H9 (cell line): ENCODE data around the gene UBAC2. TPM values are rescaled to one million over a fixed set of nuclear protein-coding genes. Genes with fewer than 3 reads are reported as not detected.

Source experiments
- DNase-seq: peaks from one replicate; pipeline ENCODE4 v3.0.0-alpha.2; 2017
- H2AFZ ChIP-seq: one replicate; pipeline ENCODE4 v1.6.1; 2013; ENCODE audit warnings: mild to moderate bottlenecking, low read length, control low read depth, moderate library complexity
- H2AK5ac ChIP-seq: 2 replicates; pipeline ENCODE4 v1.6.1; 2013; ENCODE audit warnings: low read length, control low read depth, mixed read lengths; ENCODE audit not compliant: insufficient read length
- H2BK120ac ChIP-seq: one replicate; pipeline ENCODE4 v1.6.1; 2013; ENCODE audit warnings: low read depth, mild to moderate bottlenecking, low read length, control low read depth, inconsistent platforms; ENCODE audit not compliant: poor library complexity, severe bottlenecking
- H2BK12ac ChIP-seq: 2 replicates; pipeline ENCODE4 v1.6.1; 2013; ENCODE audit warnings: low read length, control low read depth, mixed read lengths, low read depth; ENCODE audit not compliant: insufficient read length
- H2BK15ac ChIP-seq: 2 replicates; pipeline ENCODE4 v1.6.1; 2013; ENCODE audit warnings: low read depth, low read length, control low read depth
- H2BK20ac ChIP-seq: one replicate; pipeline ENCODE4 v1.6.1; 2013; ENCODE audit warnings: low read depth, mild to moderate bottlenecking, low read length, control low read depth, inconsistent platforms; ENCODE audit not compliant: poor library complexity, severe bottlenecking
- H2BK5ac ChIP-seq: 2 replicates; pipeline ENCODE4 v1.6.1; 2013; ENCODE audit warnings: low read length, control low read depth, mixed read lengths; ENCODE audit not compliant: insufficient read length
- H3K14ac ChIP-seq: 2 replicates; pipeline ENCODE4 v1.6.1; 2013; ENCODE audit warnings: low read length, control low read depth; ENCODE audit not compliant: insufficient read depth
- H3K18ac ChIP-seq: 2 replicates; pipeline ENCODE4 v1.6.1; 2013; ENCODE audit warnings: low read depth, mild to moderate bottlenecking, mixed read lengths, low read length, control low read depth; ENCODE audit not compliant: insufficient read length
- H3K23ac ChIP-seq: 2 replicates; pipeline ENCODE4 v1.6.1; 2013; ENCODE audit warnings: low read length, control low read depth, mixed read lengths, low read depth; ENCODE audit not compliant: insufficient read length
- H3K23me2 ChIP-seq: 2 replicates; pipeline ENCODE4 v1.6.1; 2013; ENCODE audit warnings: low read depth, mild to moderate bottlenecking, mixed read lengths, low read length, control low read depth; ENCODE audit not compliant: insufficient read length, poor library complexity, severe bottlenecking
- H3K27ac ChIP-seq: 2 replicates; pipeline ENCODE4 v1.5.1; 2013; ENCODE audit warnings: low read length, control low read depth, mixed read lengths, low read depth; ENCODE audit not compliant: insufficient read length
- H3K27me3 ChIP-seq: 2 replicates; pipeline ENCODE4 v1.6.1; 2013; ENCODE audit warnings: low read length, control low read depth, inconsistent platforms; ENCODE audit not compliant: insufficient read depth
- H3K4ac ChIP-seq: 2 replicates; pipeline ENCODE4 v1.6.1; 2013; ENCODE audit warnings: low read depth, mild to moderate bottlenecking, control low read depth, inconsistent platforms, low read length, moderate library complexity
- H3K4me1 ChIP-seq: 2 replicates; pipeline ENCODE4 v1.6.1; 2013; ENCODE audit warnings: low read length, control low read depth, inconsistent platforms; ENCODE audit not compliant: insufficient read depth
- H3K4me2 ChIP-seq: 2 replicates; pipeline ENCODE4 v1.6.1; 2013; ENCODE audit warnings: low read length, control low read depth, mixed read lengths; ENCODE audit not compliant: insufficient read length, insufficient read depth
- H3K56ac ChIP-seq: 2 replicates; pipeline ENCODE4 v1.6.1; 2013; ENCODE audit warnings: low read depth, mild to moderate bottlenecking, mixed read lengths, low read length, control low read depth; ENCODE audit not compliant: insufficient read length
- H3K79me1 ChIP-seq: 2 replicates; pipeline ENCODE4 v1.6.1; 2013; ENCODE audit warnings: low read depth, mild to moderate bottlenecking, moderate library complexity, low read length, control low read depth, inconsistent platforms; ENCODE audit not compliant: insufficient read depth, poor library complexity, severe bottlenecking
- H3K79me2 ChIP-seq: 2 replicates; pipeline ENCODE4 v1.6.1; 2013; ENCODE audit warnings: low read length, control low read depth, inconsistent platforms; ENCODE audit not compliant: insufficient read depth
- H3K9ac ChIP-seq: 2 replicates; pipeline ENCODE4 v1.6.1; 2013; ENCODE audit warnings: low read length, control low read depth, mixed read lengths; ENCODE audit not compliant: insufficient read length; ENCODE audit errors: extremely low read depth
- H3K9me3 ChIP-seq: one replicate; pipeline ENCODE4 v1.6.1; 2013; ENCODE audit warnings: low read depth, low read length, inconsistent platforms; ENCODE audit not compliant: control insufficient read depth
- H3T11ph ChIP-seq: one replicate; pipeline ENCODE4 v1.6.1; 2013; ENCODE audit warnings: mild to moderate bottlenecking, low read length, control low read depth, inconsistent platforms
- H4K20me1 ChIP-seq: one replicate; pipeline ENCODE4 v1.6.1; 2013; ENCODE audit not compliant: control insufficient read depth, insufficient read length, insufficient read depth
- H4K5ac ChIP-seq: 2 replicates; pipeline ENCODE4 v1.6.1; 2013; ENCODE audit warnings: low read depth, mild to moderate bottlenecking, mixed read lengths, low read length, control low read depth; ENCODE audit not compliant: insufficient read length
- H4K8ac ChIP-seq: replicated peaks from 2 replicates; pipeline ENCODE4 v1.6.1; 2013; ENCODE audit warnings: low read length, control low read depth, mixed read lengths, low read depth; ENCODE audit not compliant: insufficient read length
- H4K91ac ChIP-seq: 2 replicates; pipeline ENCODE4 v1.6.1; 2013; ENCODE audit warnings: low read depth, mild to moderate bottlenecking, moderate library complexity, mixed read lengths, low read length, control low read depth; ENCODE audit not compliant: insufficient read length
- H3K27ac Mint-ChIP-seq, 3 experiments: 2 replicates in 2 of 3; 3 replicates in 1 of 3; pipeline ENCODE4 v1.8.0; 2020 to 2021; ENCODE audit warnings: mixed read lengths in 3 of 3, mild to moderate bottlenecking in 1 of 3, moderate library complexity in 1 of 3
- H3K27me3 Mint-ChIP-seq: 2 replicates; pipeline ENCODE4 v1.8.0; 2021; ENCODE audit warnings: low read depth, mild to moderate bottlenecking, moderate library complexity, mixed read lengths
- H3K36me3 Mint-ChIP-seq, 3 experiments: 2 replicates in 2 of 3; 3 replicates in 1 of 3; pipeline ENCODE4 v1.8.0; 2020 to 2021; ENCODE audit warnings: low read depth in 3 of 3, mixed read lengths in 3 of 3; ENCODE audit not compliant: insufficient read depth in 1 of 3
- H3K4me1 Mint-ChIP-seq, 2 experiments: 2 replicates each; pipeline ENCODE4 v1.8.0; 2020; ENCODE audit warnings: mixed read lengths in 2 of 2
- H3K4me3 Mint-ChIP-seq, 2 experiments: 2 replicates in 1 of 2; 3 replicates in 1 of 2; pipeline ENCODE4 v1.8.0; 2020 to 2021; ENCODE audit warnings: mild to moderate bottlenecking in 2 of 2, mixed read lengths in 2 of 2, moderate library complexity in 1 of 2
- H3K9me3 Mint-ChIP-seq, 2 experiments: 2 replicates in 1 of 2; 3 replicates in 1 of 2; pipeline ENCODE4 v1.8.0; 2020; ENCODE audit warnings: mild to moderate bottlenecking in 2 of 2, mixed read lengths in 2 of 2, moderate library complexity in 1 of 2
- CTCF ChIP-seq: fragments of 200-600 bp; sonication (generic); conservative IDR thresholded peaks from 3 replicates; pipeline ENCODE4 v1.8.0; 2021; ENCODE audit warnings: antibody characterized with exemption, mild to moderate bottlenecking
- WGBS: extraction: QIAGEN DNeasy Blood & Tissue Kit; methylation state at CpG from one replicate; pipeline ENCODE4 v1.1.7; 2013; ENCODE audit warnings: missing lambda C conversion rate, low lambda C conversion rate, mixed read lengths; ENCODE audit not compliant: insufficient read length; ENCODE audit errors: extremely low coverage; 5-methylcytosine and 5-hydroxymethylcytosine counted together
- total RNA-seq: library from RNA; stranded (reverse); gene quantifications from 2 replicates; pipeline ENCODE4 v1.2.1, GENCODE V29; 2021

Gene UBAC2
- total RNA-seq, 1 experiment from 2014 or later = 52.3 TPM

GRCh38 chr13:99344610-99345208, 144.1 kb downstream of the UBAC2 start:
- H3K4me3 Mint-ChIP-seq = no peak overlapping the region
- WGBS = no CpG with 5 or more reads among the region's 6 CpGs
- H3K27ac Mint-ChIP-seq = peak overlapping the region in 1 of 3 experiments; percentile 36; a peak in 1 of 7 replicates
- no peaks in the 10 kb centered on the region for H3K27me3 ChIP-seq
- no peak overlapping the region for H3K56ac ChIP-seq
- H4K91ac ChIP-seq = no peak overlapping the region
- H3K14ac ChIP-seq = no peak overlapping the region
- no peak overlapping the region for H4K8ac ChIP-seq
- no peaks in the 10 kb centered on the region for H3K79me1 ChIP-seq
- no peak for TF ChIP-seq CTCF
- H3K4ac ChIP-seq = no peak overlapping the region
- no peaks in the 10 kb centered on the region for H3K4me1 Mint-ChIP-seq
- no peak overlapping the region for H2BK15ac ChIP-seq
- no peaks in the 10 kb centered on the region for H3K9me3 ChIP-seq
- H4K5ac ChIP-seq = no peak overlapping the region
- H3K4me1 ChIP-seq = no peaks in the 10 kb centered on the region
- H3K27me3 Mint-ChIP-seq = no peaks in the 10 kb centered on the region
- no peak overlapping the region for H3T11ph ChIP-seq
- DNase-seq = no peak
- no peak overlapping the region for H3K4me2 ChIP-seq
- H4K20me1 ChIP-seq = peaks cover 3% of the 10 kb centered on the region
- no peak overlapping the region for H2AFZ ChIP-seq
- no peak overlapping the region for H2BK120ac ChIP-seq
- no peak overlapping the region for H3K18ac ChIP-seq
- no peak overlapping the region for H2BK20ac ChIP-seq
- H3K9me3 Mint-ChIP-seq = no peaks in the 10 kb centered on the region
- no peak overlapping the region for H2AK5ac ChIP-seq
- H3K23ac ChIP-seq = no peak overlapping the region
- H3K9ac ChIP-seq = no peak overlapping the region
- no peak overlapping the region for H3K27ac ChIP-seq
- no peak overlapping the region for H2BK5ac ChIP-seq
- H2BK12ac ChIP-seq = no peak overlapping the region
- peaks cover 17 to 73% (median 45%) of the 10 kb centered on the region in 3 experiments for H3K36me3 Mint-ChIP-seq
- H3K23me2 ChIP-seq = no peaks in the 10 kb centered on the region
- no peaks in the 10 kb centered on the region for H3K79me2 ChIP-seq
